Measurements from ENCODE around the gene EYS.

EYS gene

GRCh38 chr6:65708162-65708561 lies 1.1 kb upstream of the EYS start:
- H3K4me3 ChIP-seq (ENCODE audit: insufficient read length, low read depth): no peak overlapping the region
- TF ChIP-seq YY1 (IDR thresholded peaks at IDR 0.05; ENCODE audit: insufficient read depth, insufficient read length) (no peak), SUZ12 (IDR thresholded peaks at IDR 0.05; ENCODE audit: extremely low read depth, insufficient read depth, insufficient read length) (no peak), ZNF274 (IDR thresholded peaks at IDR 0.05; ENCODE audit: low read depth, low read length) (no peak)
- H3K9ac ChIP-seq (ENCODE audit: insufficient read length, low read depth): no peak overlapping the region
- no peaks in the 10 kb centered on the region for H3K9me3 ChIP-seq (ENCODE audit: insufficient read depth, low read length)
- H3K27me3 ChIP-seq (ENCODE audit: insufficient read depth, insufficient read length): no peaks in the 10 kb centered on the region
- H3K4me1 ChIP-seq (ENCODE audit: insufficient read depth, insufficient read length): no peaks in the 10 kb centered on the region
- no peak for DNase-seq (ENCODE audit: low read depth, low spot score)
- no peaks in the 10 kb centered on the region for H3K36me3 ChIP-seq (ENCODE audit: insufficient read depth, insufficient read length, low read length)

DNA sequence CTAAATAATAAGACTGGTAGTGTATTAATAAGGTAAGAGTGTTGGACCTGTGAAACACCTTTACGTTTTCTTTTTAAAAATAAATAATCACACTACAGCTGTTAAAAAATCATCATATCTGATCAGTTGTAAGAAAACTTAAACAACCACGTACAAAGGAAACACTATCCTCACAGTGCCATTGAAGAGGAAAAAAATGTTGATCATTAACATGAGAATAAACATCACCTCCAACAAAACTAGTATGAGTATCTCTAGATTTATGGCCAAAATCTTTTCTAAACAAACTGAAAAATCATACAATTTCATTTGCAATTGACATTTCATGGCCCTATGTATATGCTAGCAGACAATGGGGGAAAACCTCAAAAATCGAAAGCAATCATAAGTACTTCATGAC lies 590 bp downstream of the EYS start:
- H3K4me1 ChIP-seq (ENCODE audit: insufficient read depth, insufficient read length): no peaks in the 10 kb centered on the region
- no peaks in the 10 kb centered on the region for H3K36me3 ChIP-seq (ENCODE audit: insufficient read depth, insufficient read length, low read length)
- H3K9me3 ChIP-seq (ENCODE audit: insufficient read depth, low read length): no peaks in the 10 kb centered on the region
- no peak overlapping the region for H3K9ac ChIP-seq (ENCODE audit: insufficient read length, low read depth)
- H3K4me3 ChIP-seq (ENCODE audit: insufficient read length, low read depth): no peak overlapping the region
- TF ChIP-seq ZNF274 (IDR thresholded peaks at IDR 0.05; ENCODE audit: low read depth, low read length): no peak
- TF ChIP-seq SUZ12 (IDR thresholded peaks at IDR 0.05; ENCODE audit: extremely low read depth, insufficient read depth, insufficient read length): no peak
- no peak for TF ChIP-seq YY1 (IDR thresholded peaks at IDR 0.05; ENCODE audit: insufficient read depth, insufficient read length)
- no peaks in the 10 kb centered on the region for H3K27me3 ChIP-seq (ENCODE audit: insufficient read depth, insufficient read length)
- no peak for DNase-seq (ENCODE audit: low read depth, low spot score)

DNA sequence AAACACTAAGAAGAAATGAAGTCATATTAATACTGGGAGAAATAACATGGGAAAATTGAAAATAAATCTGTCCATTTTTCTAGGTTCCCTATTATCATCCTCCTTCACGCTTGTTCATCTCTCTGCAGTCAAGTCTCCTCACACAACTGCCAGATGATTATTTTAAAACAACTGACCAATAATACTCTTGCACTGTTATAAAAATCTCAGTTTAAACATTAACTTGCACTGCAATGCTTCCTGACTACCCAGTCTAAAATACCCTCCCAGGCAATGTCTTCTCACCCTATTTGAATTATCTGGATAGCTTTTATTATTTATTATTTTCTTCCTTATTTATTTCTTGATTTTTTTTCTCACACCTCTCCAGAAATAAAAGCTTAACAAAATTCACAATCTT lies 5.7 kb downstream of the EYS start:
- no peaks in the 10 kb centered on the region for H3K4me1 ChIP-seq (ENCODE audit: insufficient read depth, insufficient read length)
- H3K36me3 ChIP-seq (ENCODE audit: insufficient read depth, insufficient read length, low read length): no peaks in the 10 kb centered on the region
- TF ChIP-seq YY1 (IDR thresholded peaks at IDR 0.05; ENCODE audit: insufficient read depth, insufficient read length) (no peak), SUZ12 (IDR thresholded peaks at IDR 0.05; ENCODE audit: extremely low read depth, insufficient read depth, insufficient read length) (no peak), ZNF274 (IDR thresholded peaks at IDR 0.05; ENCODE audit: low read depth, low read length) (no peak)
- H3K4me3 ChIP-seq (ENCODE audit: insufficient read length, low read depth): no peak overlapping the region
- no peaks in the 10 kb centered on the region for H3K27me3 ChIP-seq (ENCODE audit: insufficient read depth, insufficient read length)
- no peak for DNase-seq (ENCODE audit: low read depth, low spot score)
- H3K9me3 ChIP-seq (ENCODE audit: insufficient read depth, low read length): no peaks in the 10 kb centered on the region
- H3K9ac ChIP-seq (ENCODE audit: insufficient read length, low read depth): no peak overlapping the region

- no peak for TF ChIP-seq ZNF274 (IDR thresholded peaks at IDR 0.05; ENCODE audit: low read depth, low read length)
- TF ChIP-seq YY1 (IDR thresholded peaks at IDR 0.05; ENCODE audit: insufficient read depth, insufficient read length): no peak
- TF ChIP-seq SUZ12 (IDR thresholded peaks at IDR 0.05; ENCODE audit: extremely low read depth, insufficient read depth, insufficient read length): no peak
- Histone ChIP-seq H3K36me3 (ENCODE audit: insufficient read depth, insufficient read length, low read length) (no peaks in the 10 kb centered on the region), H3K9ac (ENCODE audit: insufficient read length, low read depth) (no peak overlapping the region), H3K9me3 (ENCODE audit: insufficient read depth, low read length) (no peaks in the 10 kb centered on the region), H3K4me1 (ENCODE audit: insufficient read depth, insufficient read length) (no peaks in the 10 kb centered on the region), H3K4me3 (ENCODE audit: insufficient read length, low read depth) (no peak overlapping the region), H3K27me3 (ENCODE audit: insufficient read depth, insufficient read length) (no peaks in the 10 kb centered on the region)
- DNase-seq (ENCODE audit: low read depth, low spot score): no peak
Observed at GRCh38 chr6:65700561-65700960, 6.5 kb downstream of the EYS start.

- H3K9ac ChIP-seq (ENCODE audit: insufficient read length, low read depth): no peak overlapping the region
- no peaks in the 10 kb centered on the region for H3K9me3 ChIP-seq (ENCODE audit: insufficient read depth, low read length)
- no peaks in the 10 kb centered on the region for H3K4me1 ChIP-seq (ENCODE audit: insufficient read depth, insufficient read length)
- H3K36me3 ChIP-seq (ENCODE audit: insufficient read depth, insufficient read length, low read length): no peaks in the 10 kb centered on the region
- no peak for DNase-seq (ENCODE audit: low read depth, low spot score)
- H3K27me3 ChIP-seq (ENCODE audit: insufficient read depth, insufficient read length): no peaks in the 10 kb centered on the region
- TF ChIP-seq YY1 (IDR thresholded peaks at IDR 0.05; ENCODE audit: insufficient read depth, insufficient read length) (no peak), ZNF274 (IDR thresholded peaks at IDR 0.05; ENCODE audit: low read depth, low read length) (no peak), SUZ12 (IDR thresholded peaks at IDR 0.05; ENCODE audit: extremely low read depth, insufficient read depth, insufficient read length) (no peak)
- H3K4me3 ChIP-seq (ENCODE audit: insufficient read length, low read depth): no peak overlapping the region
Observed at GRCh38 chr6:65692109-65692508, 14.9 kb downstream of the EYS start.

DNA sequence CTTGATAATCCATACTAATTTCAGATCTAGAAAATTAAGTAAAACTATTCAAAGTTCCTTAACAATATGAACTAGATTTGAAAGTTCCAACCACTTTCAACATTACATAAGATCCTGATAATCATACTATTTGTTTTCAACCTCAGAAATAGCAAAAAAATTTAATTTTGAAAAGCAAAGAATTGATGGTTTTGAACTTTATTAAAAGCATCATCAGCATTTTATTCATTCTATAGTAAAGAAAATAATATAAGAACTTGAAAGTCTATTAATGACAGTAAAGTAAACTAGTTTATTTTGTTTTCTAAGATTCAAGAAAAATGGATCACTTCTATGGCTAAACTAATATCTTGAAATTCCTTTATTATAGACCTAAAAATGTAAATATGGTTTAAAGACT lies 26.8 kb downstream of the EYS start:
- H3K27me3 ChIP-seq (ENCODE audit: insufficient read depth, insufficient read length): no peaks in the 10 kb centered on the region

DNA sequence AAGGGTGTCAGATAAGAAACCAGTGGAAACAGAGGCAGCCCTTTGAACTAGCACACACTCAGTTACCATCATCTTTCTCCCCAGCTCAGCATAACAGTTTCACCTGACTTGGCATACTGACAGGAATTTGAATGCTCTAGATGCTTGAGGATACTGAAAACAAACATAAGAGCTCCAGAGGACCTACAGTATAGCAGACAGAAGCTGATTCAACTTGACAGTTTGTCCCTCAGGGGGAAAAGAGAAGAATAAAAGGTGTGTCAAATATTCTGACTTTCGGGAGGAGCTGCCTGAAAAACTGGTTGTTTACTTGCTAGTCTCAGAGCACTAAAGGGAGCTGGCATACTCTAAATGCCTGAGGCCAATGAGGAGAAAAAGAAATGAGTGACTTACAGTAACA lies 35.1 kb downstream of the EYS start:
- Histone ChIP-seq H3K9ac (ENCODE audit: insufficient read length, low read depth) (no peak overlapping the region), H3K36me3 (ENCODE audit: insufficient read depth, insufficient read length, low read length) (no peaks in the 10 kb centered on the region), H3K27me3 (ENCODE audit: insufficient read depth, insufficient read length) (no peaks in the 10 kb centered on the region), H3K9me3 (ENCODE audit: insufficient read depth, low read length) (peaks cover 19% of the 10 kb centered on the region; the same call in 1 of the 2 replicates), H3K4me1 (ENCODE audit: insufficient read depth, insufficient read length) (no peaks in the 10 kb centered on the region), H3K4me3 (ENCODE audit: insufficient read length, low read depth) (no peak overlapping the region)
- DNase-seq (ENCODE audit: low read depth, low spot score): no peak
- TF ChIP-seq YY1 (IDR thresholded peaks at IDR 0.05; ENCODE audit: insufficient read depth, insufficient read length) (no peak), ZNF274 (IDR thresholded peaks at IDR 0.05; ENCODE audit: low read depth, low read length) (no peak), SUZ12 (IDR thresholded peaks at IDR 0.05; ENCODE audit: extremely low read depth, insufficient read depth, insufficient read length) (no peak)

More for the DNA sequence above, 26.8 kb downstream of the EYS start:
- Histone ChIP-seq H3K36me3 (ENCODE audit: insufficient read depth, insufficient read length, low read length) (no peaks in the 10 kb centered on the region), H3K4me1 (ENCODE audit: insufficient read depth, insufficient read length) (no peaks in the 10 kb centered on the region), H3K9ac (ENCODE audit: insufficient read length, low read depth) (no peak overlapping the region), H3K9me3 (ENCODE audit: insufficient read depth, low read length) (no peaks in the 10 kb centered on the region), H3K4me3 (ENCODE audit: insufficient read length, low read depth) (no peak overlapping the region)
- DNase-seq (ENCODE audit: low read depth, low spot score): no peak
- no peak for TF ChIP-seq YY1 (IDR thresholded peaks at IDR 0.05; ENCODE audit: insufficient read depth, insufficient read length)
- TF ChIP-seq ZNF274 (IDR thresholded peaks at IDR 0.05; ENCODE audit: low read depth, low read length): no peak
- no peak for TF ChIP-seq SUZ12 (IDR thresholded peaks at IDR 0.05; ENCODE audit: extremely low read depth, insufficient read depth, insufficient read length)
